Endodermal cell (in vitro differentiated cells): ENCODE measurements around the gene IQCE. TPM values are rescaled to one million over a fixed set of nuclear protein-coding genes. Genes with fewer than 3 reads are reported as not detected.

Experiments
- DNase-seq: peaks from one replicate; pipeline ENCODE4 v3.0.0-alpha.2; 2017
- H3K27ac ChIP-seq: 2 replicates; pipeline ENCODE4 v1.5.1; 2013; ENCODE audit warnings: mild to moderate bottlenecking, low read depth, low read length, moderate library complexity
- H3K27me3 ChIP-seq: 2 replicates; pipeline ENCODE4 v1.6.1; 2013; ENCODE audit warnings: mild to moderate bottlenecking, low read length, moderate library complexity; ENCODE audit not compliant: insufficient read depth, control insufficient read depth, poor library complexity, severe bottlenecking
- H3K36me3 ChIP-seq: 2 replicates; pipeline ENCODE4 v1.7.0; 2013; ENCODE audit warnings: mild to moderate bottlenecking, low read length, moderate library complexity; ENCODE audit not compliant: control insufficient read depth, insufficient read depth
- H3K4me1 ChIP-seq: one replicate; pipeline ENCODE4 v1.7.0; 2013; ENCODE audit warnings: low read length; ENCODE audit not compliant: control insufficient read depth, insufficient read depth
- H3K4me3 ChIP-seq: 2 replicates; pipeline ENCODE4 v1.5.1; 2013; ENCODE audit warnings: mild to moderate bottlenecking, low read length, moderate library complexity
- H3K9ac ChIP-seq: 2 replicates; pipeline ENCODE4 v1.6.1; 2013; ENCODE audit warnings: mild to moderate bottlenecking, low read length, moderate library complexity; ENCODE audit not compliant: poor library complexity, severe bottlenecking; ENCODE audit errors: extremely low read depth
- H3K9me3 ChIP-seq: 2 replicates; pipeline ENCODE4 v1.6.1; 2013; ENCODE audit warnings: mild to moderate bottlenecking, low read length, moderate library complexity; ENCODE audit not compliant: control insufficient read depth
- H3K27ac Mint-ChIP-seq: 2 replicates; pipeline ENCODE4 v1.8.0; 2020; ENCODE audit warnings: mixed read lengths
- H3K27me3 Mint-ChIP-seq: 2 replicates; pipeline ENCODE4 v1.8.0; 2021; ENCODE audit warnings: mild to moderate bottlenecking, mixed read lengths; ENCODE audit not compliant: insufficient read depth
- H3K36me3 Mint-ChIP-seq: 2 replicates; pipeline ENCODE4 v1.8.0; 2020; ENCODE audit warnings: low read depth, mixed read lengths
- H3K4me1 Mint-ChIP-seq: 2 replicates; pipeline ENCODE4 v1.8.0; 2020; ENCODE audit warnings: mixed read lengths
- H3K4me3 Mint-ChIP-seq: 2 replicates; pipeline ENCODE4 v1.8.0; 2020; ENCODE audit warnings: mild to moderate bottlenecking, moderate library complexity, mixed read lengths
- H3K9me3 Mint-ChIP-seq: 2 replicates; pipeline ENCODE4 v1.8.0; 2020; ENCODE audit warnings: mild to moderate bottlenecking, mixed read lengths
- CTCF ChIP-seq: fragments of 200-600 bp; sonication (generic); conservative IDR thresholded peaks from 2 replicates; pipeline ENCODE4 v1.5.0; 2021; ENCODE audit warnings: antibody characterized with exemption, mild to moderate bottlenecking
- WGBS, 2 experiments: methylation state at CpG; one replicate each; pipeline versions ENCODE4 v1.1.5 to v1.1.7; 2013; ENCODE audit warnings: missing lambda C conversion rate in 2 of 2, mixed read lengths in 1 of 2; ENCODE audit not compliant: insufficient coverage in 1 of 2, insufficient read length in 1 of 2; 5-methylcytosine and 5-hydroxymethylcytosine counted together
- total RNA-seq, 2 donors: library from RNA; stranded (reverse); fragmentation: NEBNext Ultra II Directional in 1 of 2; extraction: Animal tissue kit (Norgen Biotek cat#: 25700) in 1 of 2; gene quantifications; 2 replicates in 1 of 2; 3 replicates in 1 of 2; pipeline ENCODE4 v1.2.1, GENCODE V29; 2021

The IQCE gene
- total RNA-seq, 2 donors from 2014 or later = 15.4 to 20.8 TPM

DNA sequence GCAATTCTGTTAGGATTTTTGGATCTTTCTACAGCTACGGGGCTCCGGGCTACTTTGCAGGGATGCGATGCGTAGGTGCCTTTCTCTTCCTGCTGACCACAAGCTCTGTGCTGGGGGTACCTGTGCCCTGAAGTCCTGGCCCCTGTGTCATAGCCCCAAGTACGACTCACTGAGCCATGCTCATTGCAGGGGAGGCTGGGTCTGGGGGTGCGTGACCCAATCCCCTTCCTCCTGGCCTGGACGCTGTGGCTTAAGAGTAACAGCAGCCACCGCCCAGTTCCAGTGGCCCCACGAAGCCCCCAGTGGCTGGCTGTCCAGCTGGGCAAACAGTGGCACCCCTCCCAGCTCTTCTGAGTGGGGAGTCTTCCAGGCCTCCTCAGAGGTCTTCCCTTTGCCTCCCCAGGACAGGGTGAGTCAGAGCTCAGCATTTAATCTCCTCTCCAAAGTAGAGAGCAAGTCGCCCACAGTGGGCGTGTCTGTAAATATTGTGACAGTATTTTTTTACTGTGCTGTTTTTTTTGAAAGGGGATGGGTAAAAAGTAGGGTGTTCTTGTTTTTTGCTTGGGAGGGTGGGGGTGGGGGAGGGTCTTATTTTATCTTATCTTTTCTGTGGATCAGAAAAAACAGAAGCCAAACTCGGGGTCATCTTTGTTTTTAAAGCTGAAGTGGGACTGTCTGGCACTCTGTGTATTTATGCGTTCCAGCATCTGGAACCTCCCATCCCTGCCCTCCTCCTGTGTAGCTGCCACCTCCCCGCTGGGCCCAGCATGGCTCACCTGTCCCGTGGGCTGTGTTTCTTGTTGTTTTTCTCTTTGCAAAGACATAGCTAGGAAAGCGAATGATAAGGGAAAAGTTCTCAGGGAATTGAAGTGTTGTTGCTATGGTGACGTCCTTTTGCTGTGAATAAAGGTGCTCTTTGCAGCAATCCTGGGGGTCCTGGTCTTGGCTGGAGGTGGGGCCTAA is 31.0 kb upstream of the IQCE start:
- peaks cover 1% of the 10 kb centered on the region for H3K27me3 Mint-ChIP-seq
- Histone ChIP-seq H3K36me3 (no peaks in the 10 kb centered on the region), H3K27me3 (no peaks in the 10 kb centered on the region), H3K4me3 (no peak overlapping the region), H3K27ac (peak overlapping the region; percentile 16), H3K4me1 (peaks cover 23% of the 10 kb centered on the region), H3K9me3 (no peaks in the 10 kb centered on the region), H3K9ac (no peak overlapping the region)
- DNase-seq = no peak
- no peaks in the 10 kb centered on the region for H3K9me3 Mint-ChIP-seq
- peaks cover 26% of the 10 kb centered on the region for H3K4me1 Mint-ChIP-seq
- H3K4me3 Mint-ChIP-seq = no peak overlapping the region
- peak overlapping the region; percentile 92 for H3K27ac Mint-ChIP-seq
- TF ChIP-seq CTCF = no peak
- 73 to 80% methylated on average over 11 to 17 of the region's 17 CpGs for WGBS, 2 experiments
- H3K36me3 Mint-ChIP-seq = peaks cover 10% of the 10 kb centered on the region

DNA sequence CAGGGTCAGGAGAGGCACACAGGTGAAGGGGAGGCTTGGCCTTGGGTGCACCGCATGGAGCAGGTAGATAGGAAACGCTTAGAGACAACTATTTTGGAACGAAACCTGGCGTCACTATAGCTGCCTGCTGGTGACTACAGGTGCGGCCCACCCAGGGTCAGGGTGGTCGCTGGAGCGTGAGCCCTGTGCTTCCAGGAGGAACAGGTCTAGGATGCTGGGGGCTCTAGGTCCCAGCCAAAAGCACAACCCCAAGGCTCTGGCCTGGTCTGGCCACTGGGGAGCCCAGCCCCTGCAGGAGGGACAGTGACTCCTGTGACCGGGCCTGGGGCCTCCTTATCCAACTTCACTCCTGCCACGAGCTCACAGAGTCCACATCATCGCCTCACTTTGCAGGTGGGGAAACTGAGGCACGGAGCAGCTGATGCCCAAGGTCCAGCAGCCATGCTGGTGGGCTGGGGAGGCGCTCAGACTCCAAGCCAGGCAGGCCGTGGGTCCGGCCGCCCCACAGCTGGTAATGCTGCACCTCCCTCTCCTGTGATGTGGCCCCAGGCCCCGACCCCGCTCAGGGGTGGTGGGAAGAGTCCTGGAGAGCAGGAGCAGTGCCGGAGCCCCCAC is 30.2 kb upstream of the IQCE start:
- DNase-seq = no peak
- 89 to 90% methylated on average over 14 to 18 of the region's 18 CpGs for WGBS, 2 experiments
- Histone ChIP-seq H3K9ac (no peak overlapping the region), H3K4me1 (peaks cover 19% of the 10 kb centered on the region), H3K9me3 (no peaks in the 10 kb centered on the region), H3K36me3 (no peaks in the 10 kb centered on the region), H3K27me3 (no peaks in the 10 kb centered on the region), H3K4me3 (no peak overlapping the region), H3K27ac (no peak overlapping the region)
- Mint-ChIP-seq H3K36me3 (peaks cover 10% of the 10 kb centered on the region), H3K27me3 (no peaks in the 10 kb centered on the region), H3K4me3 (no peak overlapping the region), H3K27ac (peak overlapping the region; percentile 92), H3K4me1 (peaks cover 21% of the 10 kb centered on the region), H3K9me3 (peaks cover 1% of the 10 kb centered on the region)
- no peak for TF ChIP-seq CTCF

- DNase-seq = no peak
- no peak overlapping the region for H3K27ac Mint-ChIP-seq
- H3K36me3 Mint-ChIP-seq = peaks cover 10% of the 10 kb centered on the region
- peaks cover 21% of the 10 kb centered on the region for H3K4me1 Mint-ChIP-seq
- H3K27me3 Mint-ChIP-seq = no peaks in the 10 kb centered on the region
- no peaks in the 10 kb centered on the region for H3K27me3 ChIP-seq
- H3K9me3 ChIP-seq = no peaks in the 10 kb centered on the region
- no peak overlapping the region for H3K9ac ChIP-seq
- H3K27ac ChIP-seq = peak overlapping the region; percentile 10
- H3K4me3 Mint-ChIP-seq = no peak overlapping the region
- H3K9me3 Mint-ChIP-seq = peaks cover 3% of the 10 kb centered on the region
- no peak for TF ChIP-seq CTCF
- H3K36me3 ChIP-seq = no peaks in the 10 kb centered on the region
- H3K4me1 ChIP-seq = peaks cover 16% of the 10 kb centered on the region
- 89 to 98% methylated on average over 7 to 30 of the region's 30 CpGs for WGBS, 2 experiments
- no peak overlapping the region for H3K4me3 ChIP-seq
Measured at GRCh38 chr7:2529161-2530070, 29.4 kb upstream of the IQCE start.
